HG02571 (cell line): ENCODE data around the gene FBXW7.

Source experiments
- ATAC-seq: cut with Tn5 transposase; IDR thresholded peaks from one replicate; pipeline ENCODE4 v1.9.1; 2021; ENCODE audit warnings: mild to moderate bottlenecking, moderate library complexity; ENCODE audit not compliant: unreplicated experiment

Gene FBXW7

GRCh38 chr4:152478461-152479237, 57.2 kb downstream of the FBXW7 start:
- ATAC-seq, result no peak

- ATAC-seq, result no peak
Measured at GRCh38 chr4:152476796-152477195, 59.1 kb downstream of the FBXW7 start.

GRCh38 chr4:152471251-152471792, 64.6 kb downstream of the FBXW7 start:
- no peak for ATAC-seq

- no peak for ATAC-seq
Measured at GRCh38 chr4:152468408-152468807, 67.5 kb downstream of the FBXW7 start.

GRCh38 chr4:152467101-152467500, 68.8 kb downstream of the FBXW7 start:
- no peak for ATAC-seq

GRCh38 chr4:152464030-152464823, 71.7 kb downstream of the FBXW7 start:
- ATAC-seq, result no peak

- ATAC-seq, result no peak
Measured at GRCh38 chr4:152463562-152463961, 72.3 kb downstream of the FBXW7 start.

GRCh38 chr4:152462695-152463094, 73.2 kb downstream of the FBXW7 start:
- no peak for ATAC-seq

GRCh38 chr4:152462047-152462446, 73.8 kb downstream of the FBXW7 start:
- peak; percentile 56 for ATAC-seq

- ATAC-seq, result no peak
Measured at GRCh38 chr4:152460488-152460887, 75.4 kb downstream of the FBXW7 start.

- ATAC-seq, result no peak
Measured at GRCh38 chr4:152459326-152459725, 76.6 kb downstream of the FBXW7 start.

GRCh38 chr4:152458801-152459302, 77.0 kb downstream of the FBXW7 start:
- no peak for ATAC-seq

- no peak for ATAC-seq
Measured at GRCh38 chr4:152456609-152457008, 79.3 kb downstream of the FBXW7 start.

GRCh38 chr4:152455311-152455710, 80.6 kb downstream of the FBXW7 start:
- ATAC-seq, result no peak

- no peak for ATAC-seq
Measured at GRCh38 chr4:152454398-152455011, 81.4 kb downstream of the FBXW7 start.

- ATAC-seq, result no peak
Measured at GRCh38 chr4:152451496-152451895, 84.4 kb downstream of the FBXW7 start.

- no peak for ATAC-seq
Measured at GRCh38 chr4:152448854-152449253, 87.0 kb downstream of the FBXW7 start.

- ATAC-seq, result no peak
Measured at GRCh38 chr4:152448038-152448707, 87.7 kb downstream of the FBXW7 start.

- ATAC-seq, result no peak
Measured at GRCh38 chr4:152443859-152444258, 92.0 kb downstream of the FBXW7 start.

- ATAC-seq, result no peak
Measured at GRCh38 chr4:152437561-152437960, 98.3 kb downstream of the FBXW7 start.

- ATAC-seq, result no peak
Measured at GRCh38 chr4:152436384-152436783, 99.5 kb downstream of the FBXW7 start.
